ENCODE data around the gene ITGA11. TPM values are rescaled to one million over a fixed set of nuclear protein-coding genes. Genes with fewer than 3 reads are reported as not detected.

ITGA11 gene
- total RNA-seq (16.6 TPM), polyA plus RNA-seq (2.9 TPM)

- H3K36me3 ChIP-seq (ENCODE audit: insufficient read depth): no peaks in the 10 kb centered on the region
- peak within 1 kb of the TSS; percentile 7 for H3K27ac ChIP-seq (ENCODE audit: low read depth)
- 1% methylated on average over 49 of the region's 49 CpGs for WGBS
- no peak for DNase-seq (ENCODE audit: extremely low spot score)
- H3K4me1 ChIP-seq (ENCODE audit: insufficient read depth): no peaks in the 10 kb centered on the region
- peak within 1 kb of the TSS; percentile 51 for H3K4me3 ChIP-seq (ENCODE audit: low read depth, low read length)
Measured at GRCh38 chr15:68431792-68432401, at the start of gene ITGA11. TSS of gene ITGA11 (minus strand) at chr15:68432163. CDS start at chr15:68432066, 97 bp downstream.

- Histone ChIP-seq H3K36me3 (ENCODE audit: insufficient read depth) (no peaks in the 10 kb centered on the region), H3K27ac (ENCODE audit: low read depth) (no peak overlapping the region), H3K4me1 (ENCODE audit: insufficient read depth) (no peaks in the 10 kb centered on the region), H3K4me3 (ENCODE audit: low read depth, low read length) (no peak overlapping the region)
- WGBS: 61% methylated on average over 3 of the region's 3 CpGs
- no peak for DNase-seq (ENCODE audit: extremely low spot score)
Measured at GRCh38 chr15:68481321-68481720, 49.4 kb upstream of the ITGA11 start.

- H3K27ac ChIP-seq (ENCODE audit: low read depth): no peak overlapping the region
Measured at GRCh38 chr15:68480296-68480695, 48.3 kb upstream of the ITGA11 start.

GRCh38 chr15:68479870-68480269, 47.9 kb upstream of the ITGA11 start:
- WGBS: 39% methylated on average over 4 of the region's 4 CpGs
- no peak for DNase-seq (ENCODE audit: extremely low spot score)
- no peaks in the 10 kb centered on the region for H3K36me3 ChIP-seq (ENCODE audit: insufficient read depth)
- H3K4me1 ChIP-seq (ENCODE audit: insufficient read depth): no peaks in the 10 kb centered on the region
- H3K4me3 ChIP-seq (ENCODE audit: low read depth, low read length): no peak overlapping the region
- H3K27ac ChIP-seq (ENCODE audit: low read depth): peak overlapping the region; percentile 53

More at GRCh38 chr15:68480296-68480695, 48.3 kb upstream of the ITGA11 start:
- H3K36me3 ChIP-seq (ENCODE audit: insufficient read depth): no peaks in the 10 kb centered on the region
- no peaks in the 10 kb centered on the region for H3K4me1 ChIP-seq (ENCODE audit: insufficient read depth)
- WGBS: 92% methylated on average over 5 of the region's 5 CpGs
- H3K4me3 ChIP-seq (ENCODE audit: low read depth, low read length): no peak overlapping the region
- DNase-seq (ENCODE audit: extremely low spot score): no peak

- H3K4me3 ChIP-seq (ENCODE audit: low read depth, low read length): no peak overlapping the region
- no peak overlapping the region for H3K27ac ChIP-seq (ENCODE audit: low read depth)
- no peaks in the 10 kb centered on the region for H3K36me3 ChIP-seq (ENCODE audit: insufficient read depth)
- no peaks in the 10 kb centered on the region for H3K4me1 ChIP-seq (ENCODE audit: insufficient read depth)
- DNase-seq (ENCODE audit: extremely low spot score): peak; percentile 32
- 26% methylated on average over 12 of the region's 12 CpGs for WGBS
Measured at GRCh38 chr15:68479406-68479805, 47.4 kb upstream of the ITGA11 start.

- Histone ChIP-seq H3K4me3 (ENCODE audit: low read depth, low read length) (no peak overlapping the region), H3K4me1 (ENCODE audit: insufficient read depth) (no peaks in the 10 kb centered on the region), H3K27ac (ENCODE audit: low read depth) (no peak overlapping the region), H3K36me3 (ENCODE audit: insufficient read depth) (no peaks in the 10 kb centered on the region)
- no peak for DNase-seq (ENCODE audit: extremely low spot score)
- WGBS: 85% methylated on average over 4 of the region's 4 CpGs
Measured at GRCh38 chr15:68478853-68479252, 46.9 kb upstream of the ITGA11 start.

GRCh38 chr15:68475449-68475848, 43.5 kb upstream of the ITGA11 start:
- H3K4me3 ChIP-seq (ENCODE audit: low read depth, low read length): no peak overlapping the region
- no peaks in the 10 kb centered on the region for H3K36me3 ChIP-seq (ENCODE audit: insufficient read depth)
- DNase-seq (ENCODE audit: extremely low spot score): no peak
- H3K27ac ChIP-seq (ENCODE audit: low read depth): no peak overlapping the region
- H3K4me1 ChIP-seq (ENCODE audit: insufficient read depth): no peaks in the 10 kb centered on the region

- DNase-seq (ENCODE audit: extremely low spot score): no peak
- Histone ChIP-seq H3K4me1 (ENCODE audit: insufficient read depth) (no peaks in the 10 kb centered on the region), H3K4me3 (ENCODE audit: low read depth, low read length) (no peak overlapping the region), H3K36me3 (ENCODE audit: insufficient read depth) (no peaks in the 10 kb centered on the region), H3K27ac (ENCODE audit: low read depth) (no peak overlapping the region)
- WGBS: 71% methylated on average over 5 of the region's 5 CpGs
Measured at GRCh38 chr15:68471541-68471940, 39.6 kb upstream of the ITGA11 start.

- Histone ChIP-seq H3K36me3 (ENCODE audit: insufficient read depth) (no peaks in the 10 kb centered on the region), H3K27ac (ENCODE audit: low read depth) (no peak overlapping the region), H3K4me3 (ENCODE audit: low read depth, low read length) (no peak overlapping the region), H3K4me1 (ENCODE audit: insufficient read depth) (no peaks in the 10 kb centered on the region)
- no peak for DNase-seq (ENCODE audit: extremely low spot score)
- WGBS: 96% methylated on average over 5 of the region's 5 CpGs
Measured at GRCh38 chr15:68470976-68471375, 39.0 kb upstream of the ITGA11 start.

GRCh38 chr15:68470049-68470742, 38.2 kb upstream of the ITGA11 start:
- 69% methylated on average over 14 of the region's 14 CpGs for WGBS
- no peak for DNase-seq (ENCODE audit: extremely low spot score)
- Histone ChIP-seq H3K4me3 (ENCODE audit: low read depth, low read length) (no peak overlapping the region), H3K27ac (ENCODE audit: low read depth) (no peak overlapping the region), H3K4me1 (ENCODE audit: insufficient read depth) (no peaks in the 10 kb centered on the region), H3K36me3 (ENCODE audit: insufficient read depth) (no peaks in the 10 kb centered on the region)

- Histone ChIP-seq H3K27ac (ENCODE audit: low read depth) (no peak overlapping the region), H3K4me1 (ENCODE audit: insufficient read depth) (no peaks in the 10 kb centered on the region), H3K36me3 (ENCODE audit: insufficient read depth) (no peaks in the 10 kb centered on the region), H3K4me3 (ENCODE audit: low read depth, low read length) (no peak overlapping the region)
- no peak for DNase-seq (ENCODE audit: extremely low spot score)
- 70% methylated on average over 6 of the region's 6 CpGs for WGBS
Measured at GRCh38 chr15:68469162-68470048, 37.4 kb upstream of the ITGA11 start.

GRCh38 chr15:68466876-68467275, 34.9 kb upstream of the ITGA11 start:
- Histone ChIP-seq H3K27ac (ENCODE audit: low read depth) (no peak overlapping the region), H3K36me3 (ENCODE audit: insufficient read depth) (no peaks in the 10 kb centered on the region), H3K4me3 (ENCODE audit: low read depth, low read length) (no peak overlapping the region), H3K4me1 (ENCODE audit: insufficient read depth) (no peaks in the 10 kb centered on the region)
- DNase-seq (ENCODE audit: extremely low spot score): no peak

- no peak overlapping the region for H3K4me3 ChIP-seq (ENCODE audit: low read depth, low read length)
- no peaks in the 10 kb centered on the region for H3K36me3 ChIP-seq (ENCODE audit: insufficient read depth)
- H3K4me1 ChIP-seq (ENCODE audit: insufficient read depth): no peaks in the 10 kb centered on the region
- H3K27ac ChIP-seq (ENCODE audit: low read depth): no peak overlapping the region
- WGBS: 75% methylated on average over 6 of the region's 6 CpGs
- no peak for DNase-seq (ENCODE audit: extremely low spot score)
Measured at GRCh38 chr15:68465861-68466560, 34.0 kb upstream of the ITGA11 start.
